SK-N-SH treated with all-trans-retinoic acid at 6 μM for 48 hours (cell line): ENCODE measurements around the gene PRKCE.

Source experiments
- ATAC-seq: fragments of 200-7000 bp; cut with Tn5 transposase; 3 replicates; pipeline ENCODE4 v1.9.1; 2020; ENCODE audit warnings: mild to moderate bottlenecking, moderate library complexity
- ARNTL ChIP-seq: fragments of 450-650 bp; formaldehyde crosslinking; IDR thresholded peaks from 2 replicates; pipeline ENCODE4 v1.5.0; 2020; ENCODE audit warnings: low read depth, mild to moderate bottlenecking, moderate library complexity, borderline replicate concordance
- BACH2 ChIP-seq: fragments of 250-450 bp; sonication (Bioruptor Pico); IDR thresholded peaks from 2 replicates; pipeline ENCODE4 v1.9.0; 2021; ENCODE audit warnings: mild to moderate bottlenecking, borderline replicate concordance
- CREB5 ChIP-seq: fragments of 250-450 bp; sonication (Bioruptor Pico); IDR thresholded peaks from 2 replicates; pipeline ENCODE4 v1.5.1; 2020; ENCODE audit warnings: low read depth, mild to moderate bottlenecking, moderate library complexity
- CSDC2 ChIP-seq: fragments of 250-450 bp; sonication (Bioruptor Pico); IDR thresholded peaks from 2 replicates; pipeline ENCODE4 v1.5.0; 2020; ENCODE audit warnings: mild to moderate bottlenecking, moderate library complexity
- CSRNP3 ChIP-seq: fragments of 250-450 bp; sonication (Bioruptor Pico); IDR thresholded peaks from 2 replicates; pipeline ENCODE4 v1.5.1; 2021; ENCODE audit warnings: mild to moderate bottlenecking, moderate library complexity
- ESRRG ChIP-seq: fragments of 250-450 bp; sonication (Bioruptor Pico); IDR thresholded peaks from 2 replicates; pipeline ENCODE4 v1.6.1; 2021; ENCODE audit warnings: mild to moderate bottlenecking
- GLIS3 ChIP-seq: fragments of 250-450 bp; sonication (Bioruptor Pico); IDR thresholded peaks from 2 replicates; pipeline ENCODE4 v1.5.0; 2020; ENCODE audit warnings: mild to moderate bottlenecking, moderate library complexity
- ISL1 ChIP-seq: fragments of 250-450 bp; sonication (Bioruptor Pico); IDR thresholded peaks from 2 replicates; pipeline ENCODE4 v2.1.2; 2022; ENCODE audit warnings: mild to moderate bottlenecking, moderate library complexity
- OSR1 ChIP-seq: fragments of 250-450 bp; sonication (Bioruptor Pico); IDR thresholded peaks from 2 replicates; pipeline ENCODE4 v1.8.0; 2022; ENCODE audit warnings: moderate library complexity, mild to moderate bottlenecking, inconsistent platforms
- PPARA ChIP-seq: fragments of 250-450 bp; sonication (Bioruptor Pico); IDR thresholded peaks from 2 replicates; pipeline ENCODE4 v1.5.0; 2020; ENCODE audit warnings: mild to moderate bottlenecking, borderline replicate concordance
- RARB ChIP-seq: fragments of 250-450 bp; sonication (Bioruptor Pico); IDR thresholded peaks from 2 replicates; pipeline ENCODE4 v1.8.0; 2021; ENCODE audit warnings: mild to moderate bottlenecking, moderate library complexity
- SNAI2 ChIP-seq: fragments of 250-450 bp; sonication (Bioruptor Pico); IDR thresholded peaks from 2 replicates; pipeline ENCODE4 v1.5.0; 2020; ENCODE audit warnings: mild to moderate bottlenecking, moderate library complexity
- TOX ChIP-seq: fragments of 250-450 bp; sonication (Bioruptor Pico); IDR thresholded peaks from 2 replicates; pipeline ENCODE4 v1.8.0; 2021; ENCODE audit warnings: mild to moderate bottlenecking, moderate library complexity, borderline replicate concordance
- ZC3H10 ChIP-seq: fragments of 250-450 bp; sonication (Bioruptor Pico); IDR thresholded peaks from 2 replicates; pipeline ENCODE4 v1.5.1; 2021; ENCODE audit warnings: mild to moderate bottlenecking, moderate library complexity
- ZFP3 ChIP-seq: fragments of 250-450 bp; sonication (Bioruptor Pico); IDR thresholded peaks from 2 replicates; pipeline ENCODE4 v1.5.0; 2020; ENCODE audit warnings: mild to moderate bottlenecking, moderate library complexity
- ZFP30 ChIP-seq: fragments of 450-650 bp; formaldehyde crosslinking; IDR thresholded peaks from 2 replicates; pipeline ENCODE4 v1.5.0; 2022; ENCODE audit warnings: mild to moderate bottlenecking, moderate library complexity
- ZNF565 ChIP-seq: fragments of 450-650 bp; formaldehyde crosslinking; conservative IDR thresholded peaks from 2 replicates; pipeline ENCODE4 v1.5.0; 2020; ENCODE audit warnings: low read depth, mild to moderate bottlenecking, moderate library complexity
- ZNF70 ChIP-seq: fragments of 450-650 bp; formaldehyde crosslinking; IDR thresholded peaks from 2 replicates; pipeline ENCODE4 v1.5.0; 2020; ENCODE audit warnings: mild to moderate bottlenecking, moderate library complexity
- ZNF8 ChIP-seq: fragments of 450-650 bp; formaldehyde crosslinking; IDR thresholded peaks from 2 replicates; pipeline ENCODE4 v1.5.0; 2020; ENCODE audit warnings: mild to moderate bottlenecking, moderate library complexity
- TF ChIP-seq, protein P1 (sequence below): fragments of 250-450 bp; sonication (Bioruptor Pico); IDR thresholded peaks from 2 replicates; pipeline ENCODE4 v1.8.0; 2020; ENCODE audit warnings: mild to moderate bottlenecking, moderate library complexity, borderline replicate concordance
- TF ChIP-seq, protein P2 (sequence below): fragments of 250-450 bp; sonication (Bioruptor Pico); IDR thresholded peaks from 2 replicates; pipeline ENCODE4 v1.8.0; 2021; ENCODE audit warnings: low read depth, mild to moderate bottlenecking, moderate library complexity, borderline replicate concordance

Gene PRKCE

DNA sequence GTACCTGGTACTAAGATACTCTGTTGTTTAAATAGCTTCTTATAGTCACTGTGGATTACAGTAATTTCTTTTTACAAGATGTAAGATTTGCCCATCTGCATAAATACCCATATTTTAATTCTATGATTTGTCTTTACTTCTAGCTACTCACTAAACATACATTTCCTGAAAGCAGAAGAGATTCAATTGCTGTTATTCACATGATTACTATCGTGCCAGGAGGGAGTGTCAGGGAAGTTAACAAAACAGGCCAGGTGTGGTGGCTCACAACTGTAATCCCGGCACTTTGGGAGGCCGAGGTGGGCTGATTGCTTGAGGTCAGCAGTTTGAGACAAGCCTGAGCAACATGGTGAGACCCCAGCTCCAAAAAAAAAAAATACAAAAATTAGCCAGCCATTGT is 33.8 kb downstream of the PRKCE start:
- ATAC-seq, result no peak
- no peak for TF ChIP-seq BACH2 (CRISPR knock-in tag)
- TF ChIP-seq CSDC2 (CRISPR knock-in tag), result no peak
- TF ChIP-seq CREB5 (CRISPR knock-in tag), result no peak
- no peak for TF ChIP-seq GLIS3 (CRISPR knock-in tag)
- TF ChIP-seq SNAI2 (CRISPR knock-in tag), result no peak
- no peak for TF ChIP-seq ZC3H10
- TF ChIP-seq, protein P1, sequence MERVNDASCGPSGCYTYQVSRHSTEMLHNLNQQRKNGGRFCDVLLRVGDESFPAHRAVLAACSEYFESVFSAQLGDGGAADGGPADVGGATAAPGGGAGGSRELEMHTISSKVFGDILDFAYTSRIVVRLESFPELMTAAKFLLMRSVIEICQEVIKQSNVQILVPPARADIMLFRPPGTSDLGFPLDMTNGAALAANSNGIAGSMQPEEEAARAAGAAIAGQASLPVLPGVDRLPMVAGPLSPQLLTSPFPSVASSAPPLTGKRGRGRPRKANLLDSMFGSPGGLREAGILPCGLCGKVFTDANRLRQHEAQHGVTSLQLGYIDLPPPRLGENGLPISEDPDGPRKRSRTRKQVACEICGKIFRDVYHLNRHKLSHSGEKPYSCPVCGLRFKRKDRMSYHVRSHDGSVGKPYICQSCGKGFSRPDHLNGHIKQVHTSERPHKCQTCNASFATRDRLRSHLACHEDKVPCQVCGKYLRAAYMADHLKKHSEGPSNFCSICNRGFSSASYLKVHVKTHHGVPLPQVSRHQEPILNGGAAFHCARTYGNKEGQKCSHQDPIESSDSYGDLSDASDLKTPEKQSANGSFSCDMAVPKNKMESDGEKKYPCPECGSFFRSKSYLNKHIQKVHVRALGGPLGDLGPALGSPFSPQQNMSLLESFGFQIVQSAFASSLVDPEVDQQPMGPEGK, result no peak
- TF ChIP-seq ZNF70, result no peak
- TF ChIP-seq ARNTL (CRISPR knock-in tag), result no peak
- TF ChIP-seq CSRNP3 (CRISPR knock-in tag), result no peak
- TF ChIP-seq ZNF8 (CRISPR knock-in tag), result no peak
- TF ChIP-seq OSR1 (CRISPR knock-in tag), result no peak
- TF ChIP-seq ZNF565, result no peak
- TF ChIP-seq PPARA (CRISPR knock-in tag), result no peak
- no peak for TF ChIP-seq RARB (CRISPR knock-in tag)
- TF ChIP-seq, protein P2, sequence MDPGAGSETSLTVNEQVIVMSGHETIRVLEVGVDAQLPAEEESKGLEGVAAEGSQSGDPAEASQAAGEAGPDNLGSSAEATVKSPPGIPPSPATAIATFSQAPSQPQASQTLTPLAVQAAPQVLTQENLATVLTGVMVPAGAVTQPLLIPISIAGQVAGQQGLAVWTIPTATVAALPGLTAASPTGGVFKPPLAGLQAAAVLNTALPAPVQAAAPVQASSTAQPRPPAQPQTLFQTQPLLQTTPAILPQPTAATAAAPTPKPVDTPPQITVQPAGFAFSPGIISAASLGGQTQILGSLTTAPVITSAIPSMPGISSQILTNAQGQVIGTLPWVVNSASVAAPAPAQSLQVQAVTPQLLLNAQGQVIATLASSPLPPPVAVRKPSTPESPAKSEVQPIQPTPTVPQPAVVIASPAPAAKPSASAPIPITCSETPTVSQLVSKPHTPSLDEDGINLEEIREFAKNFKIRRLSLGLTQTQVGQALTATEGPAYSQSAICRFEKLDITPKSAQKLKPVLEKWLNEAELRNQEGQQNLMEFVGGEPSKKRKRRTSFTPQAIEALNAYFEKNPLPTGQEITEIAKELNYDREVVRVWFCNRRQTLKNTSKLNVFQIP (CRISPR knock-in tag), result no peak

- no peak for ATAC-seq
- TF ChIP-seq ZNF8 (CRISPR knock-in tag) (no peak), ARNTL (CRISPR knock-in tag) (no peak), CSDC2 (CRISPR knock-in tag) (no peak), RARB (CRISPR knock-in tag) (no peak), ZNF70 (no peak), ISL1 (CRISPR knock-in tag) (no peak), SNAI2 (CRISPR knock-in tag) (no peak), ZFP30 (CRISPR knock-in tag) (no peak), PPARA (CRISPR knock-in tag) (no peak), OSR1 (CRISPR knock-in tag) (no peak), ZFP3 (CRISPR knock-in tag) (no peak), CSRNP3 (CRISPR knock-in tag) (no peak), BACH2 (CRISPR knock-in tag) (no peak), ESRRG (no peak), TOX (CRISPR knock-in tag) (no peak), ZNF565 (no peak), GLIS3 (CRISPR knock-in tag) (no peak), ZC3H10 (no peak)
- TF ChIP-seq, protein P2 (CRISPR knock-in tag), result no peak
- TF ChIP-seq, protein P1, result no peak
- TF ChIP-seq, all 23 proteins: peak for 0
Observed at GRCh38 chr2:45687964-45688363, 36.5 kb downstream of the PRKCE start.
